ENCODE results near the gene NDUFV3.
A peak's percentile ranks its signal among the peaks of the same experiment; 100 is the strongest.
"Not testable (repeated sequence)": the region's sequence is repeated elsewhere in the genome, so short reads cannot be mapped to it uniquely, and the experiment has no call there.

The NDUFV3 gene

DNA sequence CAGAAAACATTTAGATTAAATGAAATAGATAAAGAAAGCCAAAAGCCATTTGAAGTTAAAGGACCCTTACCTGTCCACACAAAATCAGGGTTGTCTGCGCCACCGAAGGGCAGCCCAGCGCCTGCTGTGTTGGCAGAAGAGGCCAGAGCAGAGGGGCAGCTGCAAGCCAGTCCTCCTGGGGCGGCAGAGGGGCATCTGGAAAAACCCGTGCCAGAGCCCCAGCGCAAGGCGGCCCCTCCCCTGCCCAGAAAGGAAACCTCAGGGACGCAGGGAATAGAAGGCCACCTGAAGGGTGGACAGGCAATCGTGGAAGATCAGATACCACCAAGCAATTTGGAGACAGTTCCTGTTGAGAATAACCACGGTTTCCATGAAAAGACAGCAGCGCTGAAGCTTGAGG lies 10.7 kb downstream of the NDUFV3 start:
- DNase-seq, result no peak

- no peak for DNase-seq
Measured at GRCh38 chr21:42905195-42905594, 12.1 kb downstream of the NDUFV3 start.

- no peak for DNase-seq
Measured at GRCh38 chr21:42906233-42906632, 13.1 kb downstream of the NDUFV3 start.

DNA sequence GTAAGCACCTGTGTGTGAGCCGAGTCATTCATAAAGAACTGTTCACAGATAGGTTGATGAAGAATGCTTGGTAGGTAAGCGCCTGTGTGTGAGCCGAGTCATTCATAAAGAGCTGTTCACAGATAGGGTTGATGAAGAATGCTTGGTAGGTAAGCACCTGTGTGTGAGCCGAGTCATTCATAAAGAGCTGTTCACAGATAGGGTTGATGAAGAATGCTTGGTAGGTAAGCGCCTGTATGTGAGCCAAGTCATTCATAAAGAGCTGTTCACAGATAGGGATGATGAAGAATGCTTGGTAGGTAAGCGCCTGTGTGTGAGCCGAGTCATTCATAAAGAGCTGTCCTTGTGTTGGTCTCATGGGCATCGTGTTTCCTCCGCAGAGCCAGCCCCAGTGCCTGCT lies 15.4 kb downstream of the NDUFV3 start:
- DNase-seq, result not testable (repeated sequence)

- not testable (repeated sequence) for DNase-seq
Measured at GRCh38 chr21:42911920-42912319, 18.8 kb downstream of the NDUFV3 start.

DNA sequence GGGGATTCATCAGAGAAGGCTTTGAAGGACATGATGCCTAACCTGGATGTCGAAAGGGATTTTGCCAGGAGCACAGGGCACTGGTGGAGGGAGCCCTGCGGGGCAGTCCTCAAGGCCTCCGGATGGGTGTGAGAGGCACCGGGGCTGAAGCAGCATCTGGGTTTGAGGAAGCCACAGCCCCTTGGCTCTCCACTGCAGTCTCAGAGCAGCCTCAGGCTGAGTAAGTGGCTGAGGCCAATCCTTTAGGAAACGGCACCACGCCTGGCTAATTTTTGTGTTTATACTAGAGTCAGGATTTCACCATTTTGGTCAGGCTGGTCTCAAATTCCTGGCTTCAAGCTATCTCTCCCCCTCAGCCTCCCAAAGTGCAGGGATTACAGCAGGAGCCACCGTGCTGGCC lies 20.4 kb downstream of the NDUFV3 start:
- no peak for DNase-seq

DNA sequence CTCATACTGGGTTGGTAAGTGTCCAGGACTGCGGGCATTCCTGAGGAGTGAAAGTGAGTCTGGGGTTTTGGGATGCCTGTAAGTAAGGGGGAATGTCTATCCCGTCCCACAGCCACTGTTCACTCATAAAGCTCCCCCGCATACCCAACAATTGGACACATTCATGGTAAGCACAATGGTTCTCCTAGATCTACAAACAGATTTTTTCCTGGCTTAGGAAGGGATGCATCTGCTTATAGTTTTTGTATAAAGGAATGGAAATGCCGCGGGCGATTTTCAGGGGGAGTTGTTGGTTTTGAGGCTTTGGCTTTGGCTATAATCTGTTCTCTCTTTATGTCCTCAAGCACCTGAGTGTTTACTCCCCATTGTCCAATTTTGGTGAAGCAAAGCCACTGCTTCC lies 25.2 kb downstream of the NDUFV3 start:
- no peak for DNase-seq

DNA sequence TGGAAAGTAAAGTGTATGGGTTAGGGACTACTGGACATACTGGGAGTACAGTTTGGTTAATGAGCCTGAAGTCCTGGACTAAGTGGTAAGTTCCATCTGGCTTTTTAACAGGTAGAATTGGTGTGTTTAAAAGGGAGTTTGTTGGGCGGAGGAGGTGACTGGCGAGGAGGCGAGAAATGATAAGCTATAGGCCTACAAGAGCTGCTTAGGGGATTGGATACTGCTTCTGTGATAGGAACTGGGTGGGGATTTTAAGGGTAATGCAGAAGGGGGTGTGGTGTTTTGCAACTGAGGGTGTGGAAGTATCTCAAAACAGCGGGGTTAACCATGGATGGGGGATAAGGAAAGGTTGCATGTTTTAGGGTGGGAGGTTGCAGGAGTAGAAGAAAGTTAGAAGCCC lies 28.8 kb downstream of the NDUFV3 start:
- no peak for DNase-seq

DNA sequence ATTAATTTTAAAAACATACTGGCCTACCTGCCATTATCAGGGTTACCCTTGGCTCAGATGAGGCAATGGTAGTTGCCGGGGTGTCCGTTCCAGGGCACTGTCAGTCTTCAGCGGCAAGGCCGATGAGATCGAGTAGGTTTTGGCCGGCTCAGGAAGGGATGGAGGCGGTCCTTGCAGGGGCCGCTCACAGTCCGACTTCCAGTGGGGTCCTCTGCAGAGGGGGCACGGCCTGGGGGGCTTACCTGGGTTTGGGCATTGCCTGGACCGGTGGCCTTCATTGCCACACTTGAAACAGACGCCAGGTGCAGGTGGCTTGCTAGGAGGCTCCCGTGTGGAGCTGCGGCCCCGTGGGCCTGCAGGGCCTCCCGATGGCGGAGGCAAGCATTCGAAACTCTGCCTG lies 29.8 kb downstream of the NDUFV3 start:
- no peak for DNase-seq

DNA sequence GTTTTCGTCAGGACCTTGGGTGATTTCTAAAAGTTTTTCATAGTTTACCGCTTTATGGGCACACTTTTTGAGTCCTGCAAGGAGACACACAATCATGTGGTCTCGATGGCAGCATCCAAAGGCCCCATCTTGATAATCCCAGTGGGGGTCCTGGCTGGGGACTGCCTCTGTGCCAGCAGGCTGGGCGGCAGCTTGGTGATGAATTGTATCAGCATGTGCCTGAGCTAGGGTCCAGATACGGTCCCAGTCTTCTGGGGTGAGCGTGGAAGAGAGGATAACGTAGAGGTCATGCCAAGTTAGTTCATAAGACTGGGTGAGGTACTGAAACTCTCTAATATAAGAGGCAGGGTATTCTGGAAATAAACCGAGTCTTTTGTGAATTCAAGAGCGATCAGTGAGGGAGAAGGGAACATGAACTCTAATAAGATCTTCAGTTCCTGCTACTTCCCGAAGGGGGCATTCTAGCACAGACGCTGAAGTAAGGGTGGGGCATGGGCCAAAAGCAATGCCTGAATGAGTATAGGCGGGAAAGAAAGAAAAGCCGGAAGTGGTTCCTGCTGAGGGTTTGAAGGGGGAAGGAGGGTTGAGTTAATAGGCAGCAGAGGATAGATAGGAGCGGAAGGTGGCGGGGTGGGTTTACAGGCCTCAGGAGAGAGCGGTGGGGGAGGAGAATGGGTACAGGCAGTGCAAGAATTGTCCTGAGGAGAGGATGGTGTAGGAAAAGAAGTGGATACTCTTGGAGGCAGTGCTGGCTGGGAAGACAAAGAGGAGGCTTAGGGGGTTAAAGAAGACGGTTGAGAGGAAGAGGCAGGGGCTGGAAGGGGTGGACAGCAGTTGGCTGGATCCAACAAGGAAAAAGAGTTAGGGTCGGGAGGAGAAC lies 30.7 kb downstream of the NDUFV3 start:
- peak; percentile 75 to 81 for DNase-seq

DNA sequence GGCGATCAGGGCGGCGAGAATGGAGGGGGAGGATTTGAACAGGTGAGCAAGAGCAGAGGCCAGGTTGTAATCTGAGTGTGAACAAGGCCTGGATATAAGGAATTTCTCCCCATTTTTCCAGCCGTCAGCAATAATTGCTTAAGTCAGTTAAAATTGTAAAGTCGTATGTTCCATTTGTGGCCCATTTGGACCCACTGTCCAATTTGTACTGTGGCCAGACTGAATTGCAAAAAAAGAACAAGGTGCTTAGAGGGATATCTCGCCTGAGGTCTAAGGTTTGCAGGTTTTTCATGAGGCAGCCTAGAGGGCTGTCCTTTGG lies 31.3 kb downstream of the NDUFV3 start:
- DNase-seq, result no peak

DNA sequence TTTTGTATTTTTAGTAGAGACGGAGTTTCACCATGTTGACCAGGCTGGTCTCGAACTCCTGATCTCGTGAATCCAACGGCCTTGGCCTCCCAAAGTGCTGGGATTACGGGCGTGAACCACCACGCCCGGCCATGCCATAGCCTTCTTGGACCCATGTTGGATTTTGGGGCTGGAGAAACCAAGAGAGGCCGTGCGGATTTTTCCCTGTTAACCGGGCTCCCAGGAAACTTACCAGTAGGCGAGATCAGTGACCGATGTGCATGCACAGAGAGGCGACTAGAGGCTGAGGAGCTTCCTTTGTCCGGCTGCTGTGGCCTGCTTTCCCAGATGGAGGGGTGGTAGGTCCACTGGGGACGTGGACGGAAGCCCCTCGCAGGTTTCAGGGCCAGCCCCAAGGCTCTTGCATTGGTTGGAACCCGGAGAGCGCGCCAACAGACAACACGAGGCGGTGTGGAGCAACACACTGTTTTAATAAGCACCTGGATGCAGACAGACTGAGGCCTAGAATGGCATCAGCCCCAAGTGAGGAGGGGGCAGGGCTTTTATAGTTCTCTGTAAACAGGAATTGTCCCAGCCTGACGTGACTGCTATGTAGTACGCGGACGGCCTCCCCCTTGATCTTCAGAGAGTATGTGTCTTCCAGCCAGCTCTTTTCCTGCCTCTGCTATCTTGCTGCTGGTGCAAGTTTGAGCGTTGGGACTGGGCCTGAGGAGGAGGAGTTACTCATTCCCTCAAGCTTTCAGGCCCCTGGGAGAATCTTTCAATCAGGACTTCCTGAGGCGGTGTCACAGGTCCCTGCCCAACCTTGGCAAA lies 32.2 kb downstream of the NDUFV3 start, which contains the start of gene ERVH48-1:
TSS of gene ERVH48-1 (minus strand) at position 517 of the 813 bp plus-strand sequence. CDS start 6,624 bp downstream, outside the sequence.
- peak in 1 of 2 donors; percentile 37 for DNase-seq

DNA sequence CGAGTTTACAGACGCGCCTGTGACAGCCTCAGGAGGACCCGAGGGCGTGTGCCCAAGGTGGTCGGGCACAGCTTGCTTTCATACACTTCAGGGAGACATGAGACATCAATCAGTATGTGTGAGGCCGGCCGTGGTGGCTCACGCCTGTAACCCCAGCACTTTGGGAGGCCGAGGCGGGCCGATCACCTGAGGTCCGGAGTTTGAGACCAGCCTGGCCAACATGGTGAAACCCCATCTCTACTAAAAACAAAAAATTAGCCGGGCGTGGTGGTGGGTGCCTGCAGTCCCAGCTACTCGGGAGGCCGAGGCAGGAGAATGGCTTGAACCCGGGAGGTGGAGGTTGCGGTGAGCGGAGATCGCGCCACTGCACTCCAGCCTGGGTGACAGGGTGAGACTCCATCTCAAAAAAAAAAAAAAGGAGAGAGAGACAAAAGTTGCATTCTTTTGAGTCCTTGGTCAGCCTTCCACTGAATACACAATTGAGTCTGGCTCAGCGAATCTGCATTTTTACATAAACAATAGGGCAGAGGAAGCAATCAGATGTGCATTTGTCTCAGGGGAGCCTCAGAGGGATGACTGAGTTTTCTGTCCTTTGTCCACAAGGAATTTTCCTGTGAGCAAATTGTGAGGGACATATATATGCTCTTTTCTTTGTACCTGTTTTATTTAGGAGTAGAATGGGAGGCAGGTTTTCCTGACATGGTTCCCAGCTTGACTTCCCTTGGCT lies 34.5 kb downstream of the NDUFV3 start:
- DNase-seq, result not testable (repeated sequence)

- DNase-seq, result no peak
Measured at GRCh38 chr21:42929969-42930368, 36.9 kb downstream of the NDUFV3 start.

- DNase-seq, result no peak
Measured at GRCh38 chr21:42931560-42932235, 38.6 kb downstream of the NDUFV3 start.

DNA sequence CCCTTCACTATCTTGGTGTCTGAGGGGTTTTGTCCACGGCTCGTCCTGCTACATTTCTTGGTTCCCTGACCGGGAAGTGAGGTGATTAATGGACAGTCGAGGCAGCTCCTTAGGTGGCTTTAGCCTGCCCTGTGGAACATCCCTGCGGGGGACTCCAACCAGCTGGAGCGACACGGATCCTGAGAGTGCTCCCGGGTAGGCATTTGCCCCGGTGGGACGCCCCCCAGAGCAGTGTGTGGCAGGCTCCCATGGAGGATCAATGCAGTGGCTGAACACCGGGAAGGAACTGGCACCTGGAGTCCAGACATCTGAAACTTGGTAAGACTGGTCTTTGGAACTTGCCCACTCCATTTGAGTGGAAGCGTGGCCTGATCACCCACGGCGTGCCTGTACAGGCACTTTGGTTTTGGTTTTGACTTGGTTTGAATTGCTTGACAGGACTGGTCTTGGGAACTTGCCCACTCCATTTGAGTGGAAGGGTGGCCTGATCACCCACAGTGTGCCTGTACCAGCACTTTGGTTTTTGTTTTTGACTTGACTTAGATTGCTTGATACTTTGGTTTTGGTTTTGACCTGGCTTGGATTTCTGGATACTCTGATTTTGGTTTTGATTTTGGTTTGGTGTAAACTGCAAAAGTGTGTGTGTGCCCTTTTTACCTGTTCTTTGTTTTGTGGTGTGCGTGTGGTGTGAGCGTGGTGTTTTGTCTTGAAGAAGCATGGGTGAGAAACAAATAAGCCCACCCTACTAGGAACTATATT lies 39.4 kb downstream of the NDUFV3 start:
- not testable (repeated sequence) for DNase-seq

DNA sequence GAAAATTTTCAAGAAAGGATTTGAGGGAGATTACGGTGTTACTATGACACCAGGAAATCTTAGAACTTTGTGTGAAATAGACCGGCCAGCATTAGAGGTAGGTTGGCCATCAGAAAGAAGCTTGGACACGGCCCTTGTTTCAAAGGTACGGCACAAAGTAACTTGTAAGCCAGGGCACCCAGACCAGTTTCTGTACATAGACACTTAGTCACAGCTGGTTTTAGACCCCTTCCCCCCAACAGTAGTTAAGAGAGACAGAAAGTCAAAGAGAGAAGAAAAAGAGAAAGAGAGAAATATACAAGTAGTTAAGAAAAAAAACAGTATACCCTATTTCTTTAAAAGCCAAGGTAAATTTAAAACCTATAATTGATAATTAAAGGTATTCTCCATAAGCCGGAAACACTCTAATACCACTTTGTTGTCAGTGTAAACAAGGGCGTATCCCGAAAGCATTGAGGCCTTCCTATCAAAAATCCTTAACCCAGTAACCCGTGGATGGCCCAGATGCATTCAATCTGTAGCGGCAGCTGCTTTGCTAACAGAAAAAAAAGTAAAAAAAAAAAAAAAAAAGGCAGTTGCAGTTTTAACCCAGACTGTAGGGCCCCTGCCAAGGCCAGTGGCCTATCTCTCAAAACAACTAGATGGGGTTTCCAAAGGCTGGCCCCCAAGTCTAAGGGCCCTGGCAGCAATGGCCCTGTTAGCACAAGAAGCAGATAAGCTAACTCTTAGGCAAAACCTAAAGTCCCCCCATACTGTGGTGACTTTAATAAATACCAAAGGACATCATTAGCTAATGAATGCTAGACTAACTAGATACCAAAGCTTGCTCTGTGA lies 40.2 kb downstream of the NDUFV3 start:
- not testable (repeated sequence) for DNase-seq

GRCh38 chr21:42933973-42934372 lies 40.9 kb downstream of the NDUFV3 start:
- DNase-seq, result not testable (repeated sequence)

GRCh38 chr21:42936360-42936759 lies 43.3 kb downstream of the NDUFV3 start:
- not testable (repeated sequence) for DNase-seq

DNA sequence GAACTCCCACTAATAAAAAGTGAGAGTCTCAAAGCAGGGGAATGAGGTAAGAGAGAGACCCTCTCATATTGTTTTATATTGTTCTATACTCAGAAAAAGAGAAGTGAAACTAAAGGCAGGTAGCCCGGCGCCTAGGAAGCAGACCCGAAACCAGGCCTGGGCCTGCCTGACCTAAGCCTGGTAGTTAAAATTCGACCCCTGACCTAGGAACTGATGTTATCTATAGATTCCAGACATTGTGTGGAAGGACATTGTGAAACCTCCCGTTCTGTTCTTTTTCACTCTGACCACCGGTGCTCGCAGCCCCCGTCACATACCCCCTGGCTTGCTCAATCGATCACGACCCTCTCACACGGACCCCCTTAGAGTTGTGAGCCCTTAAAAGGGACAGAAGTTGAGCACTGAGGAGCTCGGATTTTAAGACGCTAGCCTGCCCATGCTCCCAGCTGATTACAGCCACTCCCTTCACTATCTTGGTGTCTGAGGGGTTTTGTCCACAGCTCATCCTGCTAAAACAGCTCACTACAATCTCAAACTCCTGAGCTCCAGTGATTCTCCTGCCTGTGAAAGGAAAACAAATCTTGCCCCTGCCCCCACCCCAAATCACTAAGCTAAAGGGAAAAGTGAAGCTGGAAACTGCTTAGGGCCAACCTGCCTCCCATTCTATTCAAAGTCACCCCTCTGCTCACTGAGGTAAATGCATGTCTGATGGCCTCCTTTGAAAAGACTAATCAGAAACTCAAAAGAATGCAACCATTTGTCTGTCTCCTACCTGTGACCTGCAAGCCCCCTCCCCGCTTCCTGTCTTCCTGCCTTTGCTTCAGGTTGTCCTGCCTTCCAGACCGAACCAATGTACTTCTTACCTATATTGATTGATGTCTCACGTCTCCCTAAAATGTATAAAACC lies 44.2 kb downstream of the NDUFV3 start:
- DNase-seq, result not testable (repeated sequence)

All from CD4-positive, alpha-beta T cell treated with Interleukin-4 for 1 hour (primary cell).